Colonic mucosa (tissue), 4 donors: Measurements from ENCODE around the gene TMC6. TPM values are rescaled to one million over a fixed set of nuclear protein-coding genes. Genes with fewer than 3 reads are reported as not detected.
A peak's percentile ranks its signal among the peaks of the same experiment; 100 is the strongest.

Experiments used
- DNase-seq: peaks from one replicate; pipeline ENCODE4 v3.0.0-alpha.2; 2020
- H3K27ac ChIP-seq: fragments of 200-600 bp; one replicate; pipeline ENCODE4 v1.8.0; 2021
- H3K27me3 ChIP-seq: fragments of 200-600 bp; one replicate; pipeline ENCODE4 v1.8.0; 2021
- H3K36me3 ChIP-seq: fragments of 200-600 bp; one replicate; pipeline ENCODE4 v1.8.0; 2021
- H3K4me1 ChIP-seq: fragments of 200-600 bp; one replicate; pipeline ENCODE4 v1.8.0; 2021; ENCODE audit warnings: mild to moderate bottlenecking
- H3K4me3 ChIP-seq: fragments of 200-600 bp; one replicate; pipeline ENCODE4 v1.8.0; 2021
- H3K9ac ChIP-seq, 2 donors: one replicate each; pipeline ENCODE4 v1.7.0; 2013; ENCODE audit warnings: control low read depth in 2 of 2, low read depth in 2 of 2, low read length in 2 of 2
- H3K9me3 ChIP-seq: fragments of 200-600 bp; one replicate; pipeline ENCODE4 v1.8.0; 2021
- intact Hi-C: fragments of 100-400 bp; cut with DNase I; formaldehyde crosslinking; loops from one replicate; pipeline ENCODE4 v1.14.1; 2022
- total RNA-seq, 2 donors: library from RNA; stranded (reverse); fragmentation: NEBNext Ultra II Directional in 1 of 2; extraction: Animal tissue kit (Norgen Biotek cat#: 25700) in 1 of 2; gene quantifications; one replicate each; pipeline ENCODE4 v1.2.1, GENCODE V29; 2021
- TF ChIP-seq, protein P1 (sequence below): fragments of 200-600 bp; IDR thresholded peaks from one replicate; pipeline ENCODE4 v1.8.0; 2022; ENCODE audit warnings: antibody characterized with exemption, mild to moderate bottlenecking
- donor health status: healthy.
- donor health status: DM: no; HTN: no; CAD: no.
- donor health status: DM: no; HTN: no; CAD: no.

TMC6 gene, protein sequence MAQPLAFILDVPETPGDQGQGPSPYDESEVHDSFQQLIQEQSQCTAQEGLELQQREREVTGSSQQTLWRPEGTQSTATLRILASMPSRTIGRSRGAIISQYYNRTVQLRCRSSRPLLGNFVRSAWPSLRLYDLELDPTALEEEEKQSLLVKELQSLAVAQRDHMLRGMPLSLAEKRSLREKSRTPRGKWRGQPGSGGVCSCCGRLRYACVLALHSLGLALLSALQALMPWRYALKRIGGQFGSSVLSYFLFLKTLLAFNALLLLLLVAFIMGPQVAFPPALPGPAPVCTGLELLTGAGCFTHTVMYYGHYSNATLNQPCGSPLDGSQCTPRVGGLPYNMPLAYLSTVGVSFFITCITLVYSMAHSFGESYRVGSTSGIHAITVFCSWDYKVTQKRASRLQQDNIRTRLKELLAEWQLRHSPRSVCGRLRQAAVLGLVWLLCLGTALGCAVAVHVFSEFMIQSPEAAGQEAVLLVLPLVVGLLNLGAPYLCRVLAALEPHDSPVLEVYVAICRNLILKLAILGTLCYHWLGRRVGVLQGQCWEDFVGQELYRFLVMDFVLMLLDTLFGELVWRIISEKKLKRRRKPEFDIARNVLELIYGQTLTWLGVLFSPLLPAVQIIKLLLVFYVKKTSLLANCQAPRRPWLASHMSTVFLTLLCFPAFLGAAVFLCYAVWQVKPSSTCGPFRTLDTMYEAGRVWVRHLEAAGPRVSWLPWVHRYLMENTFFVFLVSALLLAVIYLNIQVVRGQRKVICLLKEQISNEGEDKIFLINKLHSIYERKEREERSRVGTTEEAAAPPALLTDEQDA
- total RNA-seq = 100 to 1,000 TPM; 108 to 159 TPM

DNA sequence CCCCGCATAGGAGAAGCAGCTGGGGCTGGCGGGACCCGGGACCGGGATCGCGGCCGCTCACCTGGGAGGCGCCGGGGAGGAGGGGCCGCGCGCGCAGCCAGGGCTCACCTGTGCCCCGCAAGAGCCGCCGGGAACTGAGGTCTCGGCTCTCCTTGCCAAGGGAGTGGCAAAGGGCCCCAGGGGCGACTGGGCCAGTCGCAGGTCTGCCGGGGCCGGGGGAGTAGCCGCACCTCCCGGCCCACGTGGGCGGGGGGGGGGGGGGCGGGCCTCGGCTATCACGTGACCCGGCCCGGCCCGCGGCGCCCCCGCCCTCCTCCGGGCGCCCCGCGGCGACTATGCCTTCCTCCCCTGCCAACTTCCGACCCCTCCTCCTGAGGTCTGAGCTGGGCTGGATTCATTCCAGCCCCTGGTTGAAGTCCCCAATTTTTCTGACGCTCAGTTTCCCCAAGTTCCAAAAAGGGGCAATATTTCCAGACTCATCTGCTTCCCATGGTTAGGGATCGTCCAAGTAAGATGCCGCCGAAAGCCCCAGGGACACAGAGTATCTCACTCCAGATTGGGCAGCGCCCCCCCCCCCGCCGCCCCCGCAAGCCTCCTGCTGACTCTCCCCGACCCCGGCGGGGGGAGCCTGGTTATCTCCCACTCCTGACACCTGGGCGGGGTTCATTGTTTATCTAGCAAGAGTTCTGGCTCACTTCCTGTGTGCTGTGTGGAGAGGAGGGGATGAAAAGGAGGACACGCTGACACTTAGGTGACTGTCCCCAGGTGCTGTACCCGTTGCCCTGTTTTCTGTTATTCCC is at the start of gene TMC6:
TMC6 (minus strand) TSS at position 205 of the 800 bp plus-strand sequence. CDS start 1,923 bp downstream, outside the sequence.
- TF ChIP-seq, protein P1, sequence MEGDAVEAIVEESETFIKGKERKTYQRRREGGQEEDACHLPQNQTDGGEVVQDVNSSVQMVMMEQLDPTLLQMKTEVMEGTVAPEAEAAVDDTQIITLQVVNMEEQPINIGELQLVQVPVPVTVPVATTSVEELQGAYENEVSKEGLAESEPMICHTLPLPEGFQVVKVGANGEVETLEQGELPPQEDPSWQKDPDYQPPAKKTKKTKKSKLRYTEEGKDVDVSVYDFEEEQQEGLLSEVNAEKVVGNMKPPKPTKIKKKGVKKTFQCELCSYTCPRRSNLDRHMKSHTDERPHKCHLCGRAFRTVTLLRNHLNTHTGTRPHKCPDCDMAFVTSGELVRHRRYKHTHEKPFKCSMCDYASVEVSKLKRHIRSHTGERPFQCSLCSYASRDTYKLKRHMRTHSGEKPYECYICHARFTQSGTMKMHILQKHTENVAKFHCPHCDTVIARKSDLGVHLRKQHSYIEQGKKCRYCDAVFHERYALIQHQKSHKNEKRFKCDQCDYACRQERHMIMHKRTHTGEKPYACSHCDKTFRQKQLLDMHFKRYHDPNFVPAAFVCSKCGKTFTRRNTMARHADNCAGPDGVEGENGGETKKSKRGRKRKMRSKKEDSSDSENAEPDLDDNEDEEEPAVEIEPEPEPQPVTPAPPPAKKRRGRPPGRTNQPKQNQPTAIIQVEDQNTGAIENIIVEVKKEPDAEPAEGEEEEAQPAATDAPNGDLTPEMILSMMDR = no peak
- intact Hi-C loops = loop anchor here (5.0 kb wide), 1 partner anchor 44 kb away; no protein-coding TSS in a partner anchor
- H3K27me3 ChIP-seq = no peaks in the 10 kb centered on the region
- peak within 1 kb of the TSS; percentile 93 for H3K4me3 ChIP-seq
- DNase-seq = peak; percentile 83
- H3K9ac ChIP-seq = peak within 1 kb of the TSS; percentile 88 to 89
- H3K4me1 ChIP-seq = peaks cover 31% of the 10 kb centered on the region
- no peaks in the 10 kb centered on the region for H3K9me3 ChIP-seq
- H3K36me3 ChIP-seq = no peaks in the 10 kb centered on the region
- peak within 1 kb of the TSS; percentile 92 for H3K27ac ChIP-seq

DNA sequence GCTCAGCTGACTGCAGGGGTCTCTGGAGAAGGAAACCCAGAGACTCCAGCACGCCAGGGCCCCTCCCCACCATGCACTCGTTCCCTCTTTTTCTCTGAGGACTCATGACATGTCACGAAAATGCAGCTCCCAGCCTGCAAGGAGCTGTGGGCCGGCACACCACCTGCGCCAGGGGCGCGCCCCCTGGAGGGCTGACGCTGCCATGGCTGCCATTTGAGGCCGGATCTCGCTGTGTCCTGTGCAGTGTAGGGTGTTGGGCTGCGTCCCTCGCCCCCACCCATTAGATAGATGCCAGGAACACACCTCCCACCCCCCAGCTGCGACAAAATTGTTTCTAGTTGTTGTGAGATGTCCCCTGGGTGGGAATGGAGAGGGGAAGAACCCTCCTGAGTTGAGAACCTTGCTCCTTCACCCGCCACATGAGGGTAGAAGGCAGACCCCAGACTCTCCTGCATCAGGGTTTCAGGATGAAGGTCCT is 48.0 kb upstream of the TMC6 start:
- H3K27me3 ChIP-seq = no peaks in the 10 kb centered on the region
- no peak overlapping the region for H3K4me3 ChIP-seq
- H3K9me3 ChIP-seq = no peaks in the 10 kb centered on the region
- DNase-seq = peak; percentile 84
- peaks cover 53% of the 10 kb centered on the region for H3K4me1 ChIP-seq
- peak overlapping the region in 1 of 2 donors; percentile 68 for H3K9ac ChIP-seq
- TF ChIP-seq, protein P1 = peak; percentile 96
- peak overlapping the region; percentile 28 for H3K27ac ChIP-seq
- intact Hi-C loops = loop anchor here (5.0 kb wide), 1 partner anchor 64 kb away; no protein-coding TSS in a partner anchor
- no peaks in the 10 kb centered on the region for H3K36me3 ChIP-seq

DNA sequence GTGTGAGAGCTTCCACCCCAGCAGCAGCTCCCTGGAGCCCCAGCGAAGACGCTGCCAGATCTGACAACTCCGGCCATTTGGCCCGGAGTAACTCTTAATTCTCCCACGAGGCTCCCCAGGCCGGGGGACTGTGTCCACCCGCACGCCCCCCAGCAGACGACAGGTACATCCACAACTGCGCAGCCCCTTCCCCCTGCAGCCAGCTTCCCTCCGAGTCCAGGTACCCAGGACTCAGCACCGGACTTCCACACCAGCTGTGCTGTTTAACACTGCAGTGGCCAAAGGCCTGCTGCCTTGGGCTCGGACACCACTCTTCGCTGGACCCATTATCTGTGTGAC is 47.1 kb upstream of the TMC6 start:
- Histone ChIP-seq H3K4me1 (peaks cover 63% of the 10 kb centered on the region), H3K4me3 (no peak overlapping the region), H3K27me3 (no peaks in the 10 kb centered on the region), H3K27ac (peak overlapping the region; percentile 88), H3K36me3 (no peaks in the 10 kb centered on the region), H3K9me3 (no peaks in the 10 kb centered on the region), H3K9ac (peak overlapping the region in 1 of 2 donors; percentile 68)
- TF ChIP-seq, protein P1 = no peak
- no peak for DNase-seq
- intact Hi-C loops = loop anchor here (5.0 kb wide), 1 partner anchor 63 kb away; no protein-coding TSS in a partner anchor

DNA sequence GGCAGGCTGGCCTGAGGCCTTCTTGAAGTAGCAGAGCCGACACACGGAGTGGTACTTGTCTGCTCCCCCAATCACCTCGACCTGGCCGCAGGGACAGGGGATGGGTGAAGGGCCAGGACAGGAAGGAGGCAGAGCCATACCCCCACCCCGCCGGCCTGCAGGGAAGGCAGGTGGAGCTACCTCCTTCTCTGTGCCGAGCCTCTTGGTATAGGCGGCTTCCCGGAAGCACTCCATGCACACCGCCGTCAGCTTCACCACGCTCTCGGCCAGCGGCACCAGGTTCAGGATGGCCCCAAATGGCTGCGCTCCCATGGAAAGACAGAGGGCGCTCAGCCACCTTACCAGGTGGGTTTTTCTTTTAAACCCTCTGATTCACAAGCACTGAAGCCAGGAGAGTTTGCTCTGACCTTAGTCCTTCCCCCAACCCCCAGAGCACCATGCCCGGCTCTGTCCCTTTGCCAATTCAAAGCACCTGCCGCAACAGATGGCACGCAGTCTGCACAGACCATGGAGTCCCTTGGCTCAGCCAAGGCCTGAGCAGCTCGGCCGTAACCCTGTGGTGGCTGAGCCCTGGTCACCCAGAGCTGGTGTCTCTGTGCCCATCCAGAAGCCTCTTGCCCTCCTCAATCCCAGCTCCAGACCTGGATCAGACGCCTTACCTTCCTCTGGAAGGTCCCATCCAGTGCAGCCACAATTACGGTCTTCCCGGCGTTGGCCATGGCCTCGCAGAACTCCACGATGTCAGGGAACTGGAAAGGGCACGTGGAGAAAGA is 46.5 kb upstream of the TMC6 start:
- H3K4me1 ChIP-seq = peaks cover 66% of the 10 kb centered on the region
- no peaks in the 10 kb centered on the region for H3K27me3 ChIP-seq
- H3K9me3 ChIP-seq = no peaks in the 10 kb centered on the region
- TF ChIP-seq, protein P1 = no peak
- no peak overlapping the region for H3K4me3 ChIP-seq
- H3K9ac ChIP-seq = peak overlapping the region; percentile 31 to 68
- peak; percentile 69 for DNase-seq
- no peaks in the 10 kb centered on the region for H3K36me3 ChIP-seq
- peak overlapping the region; percentile 88 for H3K27ac ChIP-seq
- intact Hi-C loops = loop anchor here (5.0 kb wide), 2 partner anchors 48 to 63 kb away; partner anchors contain the start of gene TMC6
